Mesothelial cell of epicardium (in vitro differentiated cells): ENCODE measurements around the gene DCLRE1C. TPM values are rescaled to one million over a fixed set of nuclear protein-coding genes. Genes with fewer than 3 reads are reported as not detected.

Source experiments
- DNase-seq, 2 experiments: peaks; one replicate each; pipeline ENCODE4 v3.0.0; 2021; ENCODE audit warnings: low spot score in 2 of 2; ENCODE audit not compliant: unreplicated experiment in 2 of 2
- H3K27ac Mint-ChIP-seq: 2 replicates; pipeline ENCODE4 v1.8.0; 2021; ENCODE audit warnings: mixed read lengths
- H3K27me3 Mint-ChIP-seq: 2 replicates; pipeline ENCODE4 v1.8.0; 2021; ENCODE audit warnings: low read depth, mixed read lengths
- H3K36me3 Mint-ChIP-seq: 2 replicates; pipeline ENCODE4 v1.8.0; 2021; ENCODE audit warnings: mixed read lengths
- H3K4me1 Mint-ChIP-seq: 2 replicates; pipeline ENCODE4 v1.8.0; 2021; ENCODE audit warnings: mixed read lengths
- H3K4me3 Mint-ChIP-seq: 2 replicates; pipeline ENCODE4 v1.8.0; 2021; ENCODE audit warnings: mild to moderate bottlenecking, moderate library complexity, mixed read lengths
- H3K9me3 Mint-ChIP-seq: 2 replicates; pipeline ENCODE4 v1.8.0; 2021; ENCODE audit warnings: mixed read lengths
- CTCF ChIP-seq: fragments of 200-600 bp; sonication (generic); IDR thresholded peaks from one replicate; pipeline ENCODE4 v1.5.0; 2021; ENCODE audit warnings: antibody characterized with exemption; ENCODE audit not compliant: unreplicated experiment
- total RNA-seq: library from RNA; stranded (reverse); gene quantifications from 3 replicates; pipeline ENCODE4 v1.2.1, GENCODE V29; 2021

Gene DCLRE1C
- total RNA-seq, 1 donor from 2014 or later: 11.9 TPM

DNA sequence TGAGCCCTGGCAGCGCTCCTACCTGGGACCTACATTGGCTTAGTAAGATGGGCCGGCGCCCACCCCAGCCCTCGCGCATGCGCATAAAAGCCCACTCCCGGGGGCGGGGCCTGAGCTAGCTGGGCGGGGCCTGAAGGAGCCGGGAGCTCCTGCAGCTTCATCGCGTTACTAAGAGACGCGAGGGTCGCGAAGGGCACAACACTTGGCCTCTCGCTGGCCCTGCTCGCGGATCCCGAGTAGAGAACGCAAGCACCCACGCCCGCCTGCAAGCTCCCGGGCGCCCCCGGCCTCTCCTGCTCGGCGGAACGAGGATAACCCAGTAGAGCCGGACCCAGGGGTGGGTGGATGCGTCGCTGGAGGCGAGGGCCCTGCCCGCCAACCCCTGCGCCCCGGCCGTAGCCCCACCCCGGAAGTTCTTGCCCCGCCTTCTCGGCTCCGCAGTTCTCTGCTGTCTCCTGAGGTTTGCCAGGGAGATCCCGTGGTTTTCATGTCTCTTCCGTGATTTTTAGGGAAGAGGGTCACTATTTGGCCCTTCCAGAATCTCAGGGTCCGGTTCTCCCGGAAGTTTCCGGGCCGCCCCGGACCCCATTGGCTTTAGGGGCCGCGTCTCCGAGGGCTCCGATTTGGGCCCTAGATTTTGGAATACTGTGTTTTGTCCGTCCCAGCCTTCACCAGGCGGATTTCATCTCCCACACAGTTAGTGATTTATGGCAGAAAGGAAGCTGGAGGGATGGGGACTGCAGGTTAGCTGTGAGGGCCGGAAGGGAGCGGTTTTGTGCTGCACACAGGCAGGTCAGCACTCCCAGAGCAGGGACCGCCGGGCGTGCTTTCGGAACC is 5.5 kb upstream of the DCLRE1C start, which contains the start of gene MEIG1:
TSS of gene MEIG1 (plus strand) at position 168 of the 837 bp plus-strand sequence. CDS start 7,081 bp downstream, outside the sequence.
- H3K4me1 Mint-ChIP-seq: peaks cover 10% of the 10 kb centered on the region
- peak; percentile 85 to 99 for DNase-seq
- peak within 1 kb of the TSS; percentile 99 for H3K27ac Mint-ChIP-seq
- H3K27me3 Mint-ChIP-seq: no peaks in the 10 kb centered on the region
- no peaks in the 10 kb centered on the region for H3K36me3 Mint-ChIP-seq
- no peaks in the 10 kb centered on the region for H3K9me3 Mint-ChIP-seq
- TF ChIP-seq CTCF: no peak
- H3K4me3 Mint-ChIP-seq: peak within 1 kb of the TSS; percentile 86

- no peak for TF ChIP-seq CTCF
- H3K27ac Mint-ChIP-seq: peak overlapping the region; percentile 99
- peaks cover 12% of the 10 kb centered on the region for H3K4me1 Mint-ChIP-seq
- H3K4me3 Mint-ChIP-seq: peak overlapping the region; percentile 86
- H3K9me3 Mint-ChIP-seq: no peaks in the 10 kb centered on the region
- no peak for DNase-seq
- H3K36me3 Mint-ChIP-seq: no peaks in the 10 kb centered on the region
- no peaks in the 10 kb centered on the region for H3K27me3 Mint-ChIP-seq
Observed at GRCh38 chr10:14958872-14959220, 5.0 kb upstream of the DCLRE1C start.

- no peak for DNase-seq
- H3K4me3 Mint-ChIP-seq: peak overlapping the region; percentile 88
- peaks cover 21% of the 10 kb centered on the region for H3K4me1 Mint-ChIP-seq
- H3K9me3 Mint-ChIP-seq: no peaks in the 10 kb centered on the region
- H3K27ac Mint-ChIP-seq: peak overlapping the region; percentile 98
- no peaks in the 10 kb centered on the region for H3K36me3 Mint-ChIP-seq
- no peak for TF ChIP-seq CTCF
- H3K27me3 Mint-ChIP-seq: no peaks in the 10 kb centered on the region
Observed at GRCh38 chr10:14954934-14955333, 1.0 kb upstream of the DCLRE1C start.

GRCh38 chr10:14953424-14954000 is 384 bp downstream of the DCLRE1C start:
- peak overlapping the region; percentile 88 for H3K4me3 Mint-ChIP-seq
- H3K36me3 Mint-ChIP-seq: peaks cover 2% of the 10 kb centered on the region
- no peak for TF ChIP-seq CTCF
- H3K9me3 Mint-ChIP-seq: no peaks in the 10 kb centered on the region
- H3K4me1 Mint-ChIP-seq: peaks cover 18% of the 10 kb centered on the region
- no peaks in the 10 kb centered on the region for H3K27me3 Mint-ChIP-seq
- peak overlapping the region; percentile 98 for H3K27ac Mint-ChIP-seq
- peak in 1 of 2 experiments; percentile 29 for DNase-seq

GRCh38 chr10:14952851-14953423 is 959 bp downstream of the DCLRE1C start:
- TF ChIP-seq CTCF: no peak
- no peaks in the 10 kb centered on the region for H3K27me3 Mint-ChIP-seq
- no peaks in the 10 kb centered on the region for H3K9me3 Mint-ChIP-seq
- H3K4me1 Mint-ChIP-seq: peaks cover 18% of the 10 kb centered on the region
- DNase-seq: no peak
- H3K27ac Mint-ChIP-seq: peak overlapping the region; percentile 98
- H3K4me3 Mint-ChIP-seq: peak overlapping the region; percentile 88
- peaks cover 2% of the 10 kb centered on the region for H3K36me3 Mint-ChIP-seq
